OCI-LY1 (cell line): ENCODE measurements around the gene CST3.

Experiments
- H2AFZ ChIP-seq: fragments of 200-600 bp; sonication (generic), shearing (Covaris generic); 2 replicates; pipeline ENCODE4 v1.6.0; 2014; ENCODE audit warnings: antibody characterized with exemption, mild to moderate bottlenecking, low read length
- H3F3A ChIP-seq: fragments of 200-600 bp; sonication (generic), shearing (Covaris generic); 2 replicates; pipeline ENCODE4 v1.6.0; 2014; ENCODE audit warnings: mild to moderate bottlenecking, antibody characterized with exemption, low read length, moderate library complexity; ENCODE audit not compliant: insufficient read depth
- H3K27ac ChIP-seq: fragments of 200-600 bp; sonication (generic); 2 replicates; pipeline ENCODE4 v1.5.1; 2014; ENCODE audit warnings: low read length, mixed run types, mild to moderate bottlenecking, low read depth; ENCODE audit not compliant: poor library complexity, severe bottlenecking
- H3K27me3 ChIP-seq: fragments of 200-600 bp; sonication (generic); 2 replicates; pipeline ENCODE4 v1.6.0; 2014; ENCODE audit warnings: antibody characterized with exemption, mild to moderate bottlenecking, low read length, moderate library complexity; ENCODE audit not compliant: insufficient read depth
- H3K36me3 ChIP-seq: fragments of 200-600 bp; sonication (generic); 2 replicates; pipeline ENCODE4 v1.6.1; 2014; ENCODE audit warnings: mild to moderate bottlenecking, antibody characterized with exemption, low read length, moderate library complexity, mixed read lengths; ENCODE audit not compliant: insufficient read depth
- H3K4me1 ChIP-seq: fragments of 200-600 bp; sonication (generic); 2 replicates; pipeline ENCODE4 v1.5.1; 2014; ENCODE audit warnings: mild to moderate bottlenecking, low read length, moderate library complexity; ENCODE audit not compliant: insufficient read depth, severe bottlenecking
- H3K4me2 ChIP-seq: fragments of 200-600 bp; sonication (generic), shearing (Covaris generic); 2 replicates; pipeline ENCODE4 v1.6.1; 2014; ENCODE audit warnings: low read length
- H3K4me3 ChIP-seq: fragments of 200-600 bp; sonication (generic); 2 replicates; pipeline ENCODE4 v1.5.1; 2014; ENCODE audit warnings: low read length, low read depth, mild to moderate bottlenecking, mixed read lengths; ENCODE audit not compliant: poor library complexity, severe bottlenecking
- H3K79me2 ChIP-seq: fragments of 200-600 bp; shearing (Covaris generic); 2 replicates; pipeline ENCODE4 v1.6.1; 2016; ENCODE audit warnings: mixed run types, low read length, mixed read lengths; ENCODE audit not compliant: insufficient read depth
- H3K9ac ChIP-seq: fragments of 200-600 bp; sonication (generic), shearing (Covaris generic); 2 replicates; pipeline ENCODE4 v1.6.1; 2014; ENCODE audit warnings: mild to moderate bottlenecking, low read length, mixed read lengths
- H3K9me2 ChIP-seq: fragments of 200-600 bp; sonication (generic), shearing (Covaris generic); 2 replicates; pipeline ENCODE4 v1.6.1; 2014; ENCODE audit warnings: low read depth, mild to moderate bottlenecking, low read length, mixed read lengths
- H3K9me3 ChIP-seq: fragments of 200-600 bp; shearing (Covaris generic); 2 replicates; pipeline ENCODE4 v1.6.1; 2014; ENCODE audit warnings: low read length, mixed read lengths
- H4K20me1 ChIP-seq: fragments of 200-600 bp; sonication (generic), shearing (Covaris generic); 2 replicates; pipeline ENCODE4 v1.6.0; 2016; ENCODE audit warnings: mild to moderate bottlenecking, low read length; ENCODE audit not compliant: insufficient read depth
- EZH2 ChIP-seq: fragments of 200-600 bp; sonication (generic), shearing (Covaris generic); IDR thresholded peaks from 2 replicates; pipeline ENCODE4 v1.8.0; 2017; ENCODE audit warnings: borderline replicate concordance, mixed run types, mild to moderate bottlenecking, antibody characterized with exemption, low read length, moderate library complexity, mixed read lengths
- TF ChIP-seq, protein P1 (sequence below): fragments of 200-600 bp; sonication (generic), shearing (Covaris generic); IDR thresholded peaks from 2 replicates; pipeline ENCODE4 v1.5.1; 2017; ENCODE audit warnings: mild to moderate bottlenecking, antibody characterized with exemption, low read length, moderate library complexity, mixed read lengths

Gene CST3

DNA sequence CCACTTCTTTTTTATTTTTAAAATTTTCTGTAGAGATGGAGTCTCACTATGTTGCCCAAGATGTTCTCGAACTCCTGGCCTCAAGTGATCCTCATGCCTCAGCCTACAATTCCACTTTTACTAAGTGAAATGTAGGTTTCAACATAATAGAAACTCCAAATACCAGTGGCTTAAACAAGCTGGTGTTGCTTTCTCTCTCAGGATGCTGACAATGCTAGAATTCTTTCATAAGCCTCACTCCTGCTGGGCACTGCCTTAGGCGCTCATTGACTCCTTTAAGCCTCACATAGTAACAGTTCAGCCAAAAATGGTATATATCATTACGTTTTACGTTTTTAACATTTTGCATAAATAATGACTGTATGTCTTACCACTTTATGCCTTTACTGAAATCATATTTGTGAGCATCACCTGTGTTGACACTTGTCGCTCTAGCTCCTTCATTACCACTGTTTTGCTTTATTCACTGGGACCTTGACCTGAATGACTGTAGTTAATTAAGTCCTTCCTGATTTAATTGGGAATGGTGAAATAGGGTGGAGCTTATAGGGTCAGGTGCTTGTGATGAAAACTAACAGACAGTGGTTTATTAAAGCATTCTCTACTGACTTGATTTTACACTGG is 28.2 kb downstream of the CST3 start:
- Histone ChIP-seq H3K9me2 (no peaks in the 10 kb centered on the region), H4K20me1 (no peaks in the 10 kb centered on the region), H3K9me3 (no peaks in the 10 kb centered on the region), H3K9ac (no peak overlapping the region), H3K27ac (no peak overlapping the region), H3K27me3 (no peaks in the 10 kb centered on the region; the same call in 1 of the 2 replicates), H3K4me2 (no peak overlapping the region), H3F3A (no peaks in the 10 kb centered on the region), H3K4me3 (no peak overlapping the region), H2AFZ (no peak overlapping the region), H3K79me2 (no peaks in the 10 kb centered on the region), H3K36me3 (no peaks in the 10 kb centered on the region), H3K4me1 (no peaks in the 10 kb centered on the region)
- TF ChIP-seq, protein P1, sequence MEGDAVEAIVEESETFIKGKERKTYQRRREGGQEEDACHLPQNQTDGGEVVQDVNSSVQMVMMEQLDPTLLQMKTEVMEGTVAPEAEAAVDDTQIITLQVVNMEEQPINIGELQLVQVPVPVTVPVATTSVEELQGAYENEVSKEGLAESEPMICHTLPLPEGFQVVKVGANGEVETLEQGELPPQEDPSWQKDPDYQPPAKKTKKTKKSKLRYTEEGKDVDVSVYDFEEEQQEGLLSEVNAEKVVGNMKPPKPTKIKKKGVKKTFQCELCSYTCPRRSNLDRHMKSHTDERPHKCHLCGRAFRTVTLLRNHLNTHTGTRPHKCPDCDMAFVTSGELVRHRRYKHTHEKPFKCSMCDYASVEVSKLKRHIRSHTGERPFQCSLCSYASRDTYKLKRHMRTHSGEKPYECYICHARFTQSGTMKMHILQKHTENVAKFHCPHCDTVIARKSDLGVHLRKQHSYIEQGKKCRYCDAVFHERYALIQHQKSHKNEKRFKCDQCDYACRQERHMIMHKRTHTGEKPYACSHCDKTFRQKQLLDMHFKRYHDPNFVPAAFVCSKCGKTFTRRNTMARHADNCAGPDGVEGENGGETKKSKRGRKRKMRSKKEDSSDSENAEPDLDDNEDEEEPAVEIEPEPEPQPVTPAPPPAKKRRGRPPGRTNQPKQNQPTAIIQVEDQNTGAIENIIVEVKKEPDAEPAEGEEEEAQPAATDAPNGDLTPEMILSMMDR: no peak
- no peak for TF ChIP-seq EZH2

DNA sequence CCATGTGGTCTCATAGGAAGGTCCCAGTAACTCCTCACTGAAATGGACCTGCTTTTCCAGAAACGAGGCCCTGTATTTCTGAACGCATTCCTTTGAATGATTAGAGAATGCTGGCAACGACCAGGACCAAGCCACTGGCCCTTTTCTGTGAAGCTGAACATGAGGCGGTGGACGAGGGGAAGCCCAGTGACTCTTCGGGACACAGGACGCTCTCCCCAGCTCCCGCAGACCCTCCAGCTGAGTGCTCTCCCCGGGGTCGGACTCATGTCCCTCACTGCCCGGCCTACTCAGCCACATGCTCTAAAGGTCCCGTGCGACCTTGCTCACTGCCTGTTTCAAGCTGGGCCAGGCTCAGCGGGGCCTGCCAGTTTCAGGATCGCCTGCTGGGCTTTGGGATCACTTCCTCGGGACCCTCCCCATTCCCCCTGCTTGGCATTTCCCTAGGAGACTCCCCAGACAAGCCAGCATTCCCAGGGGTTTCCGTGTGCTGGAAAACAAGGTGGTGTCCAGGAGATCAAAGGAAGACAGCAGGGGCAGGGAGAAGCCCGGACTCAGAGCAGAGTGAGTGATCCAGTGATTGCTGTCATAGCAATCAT is 29.4 kb downstream of the CST3 start:
- H3K9me3 ChIP-seq: no peaks in the 10 kb centered on the region
- H3K36me3 ChIP-seq: no peaks in the 10 kb centered on the region
- H3K79me2 ChIP-seq: no peaks in the 10 kb centered on the region
- TF ChIP-seq EZH2: no peak
- TF ChIP-seq, protein P1: no peak
- H3K9me2 ChIP-seq: no peaks in the 10 kb centered on the region
- H2AFZ ChIP-seq: no peak overlapping the region
- no peaks in the 10 kb centered on the region; the same call in 1 of the 2 replicates for H3K27me3 ChIP-seq
- H3K9ac ChIP-seq: no peak overlapping the region
- H3K4me1 ChIP-seq: no peaks in the 10 kb centered on the region
- H3K4me3 ChIP-seq: no peak overlapping the region
- no peak overlapping the region for H3K4me2 ChIP-seq
- H3K27ac ChIP-seq: no peak overlapping the region
- H4K20me1 ChIP-seq: no peaks in the 10 kb centered on the region
- H3F3A ChIP-seq: no peaks in the 10 kb centered on the region

DNA sequence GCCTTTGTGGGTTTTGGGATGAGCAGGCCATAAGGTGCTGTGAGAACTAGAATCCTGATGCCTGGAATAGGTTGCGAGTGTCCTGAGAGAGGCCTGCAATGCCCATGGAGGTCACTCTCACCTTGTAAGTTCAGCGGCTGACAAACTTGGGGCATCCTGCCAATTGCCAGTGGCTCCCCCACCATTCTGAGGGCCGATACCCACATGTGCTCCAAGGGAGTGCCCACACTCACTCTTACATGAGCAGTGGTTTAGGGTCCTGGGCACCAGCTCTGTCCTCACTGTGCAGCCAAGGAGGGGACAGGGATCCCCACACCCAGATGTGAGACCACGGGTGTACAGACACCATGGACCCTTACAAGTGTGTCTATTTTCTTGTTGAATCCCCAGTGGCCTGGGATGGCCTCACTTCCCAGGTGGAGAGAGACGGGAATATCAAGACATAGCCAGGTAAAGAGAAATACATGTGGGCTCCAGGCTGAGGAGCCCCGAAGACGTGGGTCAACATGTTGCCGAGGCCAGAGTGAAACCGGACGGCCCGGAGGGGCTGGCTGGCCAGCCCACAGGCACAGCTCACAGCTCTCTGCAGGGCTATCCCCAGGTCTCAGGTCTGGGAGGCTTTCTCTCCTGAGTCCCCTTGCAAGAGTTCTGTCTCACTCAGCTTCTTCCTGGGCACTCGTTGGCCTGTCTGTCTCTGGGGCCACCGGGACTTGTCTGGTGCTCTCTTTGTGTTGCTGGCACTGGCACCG is 30.1 kb downstream of the CST3 start:
- no peak overlapping the region for H3K4me2 ChIP-seq
- no peak overlapping the region for H3K4me3 ChIP-seq
- no peak overlapping the region for H3K27ac ChIP-seq
- H3K9ac ChIP-seq: no peak overlapping the region
- H3K4me1 ChIP-seq: no peaks in the 10 kb centered on the region
- no peaks in the 10 kb centered on the region; the same call in 1 of the 2 replicates for H3K27me3 ChIP-seq
- no peak overlapping the region for H2AFZ ChIP-seq
- no peaks in the 10 kb centered on the region for H3K9me3 ChIP-seq
- no peaks in the 10 kb centered on the region for H3K79me2 ChIP-seq
- no peaks in the 10 kb centered on the region for H3K36me3 ChIP-seq
- no peaks in the 10 kb centered on the region for H4K20me1 ChIP-seq
- no peaks in the 10 kb centered on the region for H3F3A ChIP-seq
- TF ChIP-seq, protein P1: no peak
- TF ChIP-seq EZH2: no peak
- no peaks in the 10 kb centered on the region for H3K9me2 ChIP-seq
